Measurements from ENCODE around the gene PMPCA.

PMPCA gene

GRCh38 chr9:136455043-136456002 is 44.9 kb downstream of the PMPCA start:
- DNase-seq (ENCODE audit: extremely low read depth, low read depth), result no peak
- TF ChIP-seq, protein P1, sequence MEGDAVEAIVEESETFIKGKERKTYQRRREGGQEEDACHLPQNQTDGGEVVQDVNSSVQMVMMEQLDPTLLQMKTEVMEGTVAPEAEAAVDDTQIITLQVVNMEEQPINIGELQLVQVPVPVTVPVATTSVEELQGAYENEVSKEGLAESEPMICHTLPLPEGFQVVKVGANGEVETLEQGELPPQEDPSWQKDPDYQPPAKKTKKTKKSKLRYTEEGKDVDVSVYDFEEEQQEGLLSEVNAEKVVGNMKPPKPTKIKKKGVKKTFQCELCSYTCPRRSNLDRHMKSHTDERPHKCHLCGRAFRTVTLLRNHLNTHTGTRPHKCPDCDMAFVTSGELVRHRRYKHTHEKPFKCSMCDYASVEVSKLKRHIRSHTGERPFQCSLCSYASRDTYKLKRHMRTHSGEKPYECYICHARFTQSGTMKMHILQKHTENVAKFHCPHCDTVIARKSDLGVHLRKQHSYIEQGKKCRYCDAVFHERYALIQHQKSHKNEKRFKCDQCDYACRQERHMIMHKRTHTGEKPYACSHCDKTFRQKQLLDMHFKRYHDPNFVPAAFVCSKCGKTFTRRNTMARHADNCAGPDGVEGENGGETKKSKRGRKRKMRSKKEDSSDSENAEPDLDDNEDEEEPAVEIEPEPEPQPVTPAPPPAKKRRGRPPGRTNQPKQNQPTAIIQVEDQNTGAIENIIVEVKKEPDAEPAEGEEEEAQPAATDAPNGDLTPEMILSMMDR (IDR thresholded peaks at IDR 0.05; ENCODE audit: low read depth, low read length), result no peak

DNA sequence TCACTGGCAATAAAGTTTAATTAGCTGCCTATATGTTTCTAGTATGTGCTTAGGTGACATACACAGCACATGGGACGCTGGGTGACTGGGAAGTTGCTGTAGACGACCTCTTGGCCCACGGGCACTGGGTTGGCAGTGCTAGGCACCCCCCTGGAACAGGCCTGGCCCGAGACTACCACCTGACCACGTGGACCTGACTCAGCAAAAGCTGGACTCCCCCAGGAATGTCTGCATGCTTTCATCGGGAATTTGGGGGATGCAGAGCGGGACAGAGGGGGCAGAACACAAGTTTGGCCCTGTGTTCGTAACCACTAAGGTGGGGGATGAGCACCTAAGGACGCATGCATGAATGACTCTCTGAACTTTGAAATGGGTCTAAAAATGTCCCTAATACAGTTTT is 45.8 kb downstream of the PMPCA start:
- no peak for DNase-seq (ENCODE audit: extremely low read depth, low read depth)
- TF ChIP-seq, protein P1 (IDR thresholded peaks at IDR 0.05; ENCODE audit: low read depth, low read length), result no peak

DNA sequence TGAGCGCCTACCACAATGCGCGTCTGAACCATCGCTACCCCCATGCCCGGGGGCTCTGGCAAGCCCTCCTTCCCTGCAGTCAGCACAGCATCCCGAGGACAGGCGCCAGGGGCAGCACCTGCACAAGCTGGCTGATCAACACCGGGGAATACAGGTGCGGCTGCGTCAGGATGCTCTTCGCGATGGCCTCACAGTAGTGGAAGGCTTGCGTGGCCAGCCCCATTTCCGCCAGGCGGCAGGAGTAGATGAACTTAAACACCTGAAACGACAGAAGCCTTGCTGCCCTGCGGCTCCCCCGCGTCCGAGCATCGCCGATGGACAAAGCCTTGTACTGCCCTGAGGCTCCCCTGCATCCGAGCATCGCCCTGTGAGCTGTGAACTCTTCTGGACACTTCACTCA is 46.9 kb downstream of the PMPCA start:
- TF ChIP-seq, protein P1 (IDR thresholded peaks at IDR 0.05; ENCODE audit: low read depth, low read length), result no peak
- DNase-seq (ENCODE audit: extremely low read depth, low read depth), result no peak

GRCh38 chr9:136459425-136459824 is 49.0 kb downstream of the PMPCA start:
- TF ChIP-seq, protein P1 (IDR thresholded peaks at IDR 0.05; ENCODE audit: low read depth, low read length), result no peak
- DNase-seq (ENCODE audit: extremely low read depth, low read depth), result no peak

DNA sequence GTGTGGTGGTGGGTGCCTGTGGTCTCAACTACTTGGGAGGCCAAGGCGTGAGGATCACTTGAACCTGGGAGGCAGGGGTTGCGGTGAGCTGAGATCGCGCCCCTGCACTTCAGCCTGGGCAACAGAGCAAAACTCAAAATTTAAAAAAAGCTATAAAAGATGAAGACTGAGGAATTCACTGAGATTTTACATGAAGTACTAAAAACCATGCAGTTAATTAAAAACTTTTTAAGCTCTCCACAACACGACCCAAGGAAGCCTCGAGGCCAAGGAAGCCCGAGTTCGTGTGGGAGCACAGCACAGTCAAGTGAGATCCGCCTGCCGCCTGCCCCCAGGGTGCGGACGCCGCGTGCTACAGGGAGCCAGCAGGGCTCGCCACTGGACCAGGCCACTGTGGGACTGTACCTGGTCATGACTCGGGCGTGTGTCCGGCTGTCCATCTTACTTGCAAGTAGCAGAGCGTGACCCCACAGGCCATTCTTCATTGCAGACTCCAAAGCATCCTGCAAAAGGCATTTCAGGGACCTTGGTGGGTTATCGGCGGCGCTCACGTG is 50.4 kb downstream of the PMPCA start:
- TF ChIP-seq, protein P1 (IDR thresholded peaks at IDR 0.05; ENCODE audit: low read depth, low read length), result no peak
- no peak for DNase-seq (ENCODE audit: extremely low read depth, low read depth)

GRCh38 chr9:136462664-136463063 is 52.2 kb downstream of the PMPCA start:
- DNase-seq (ENCODE audit: extremely low read depth, low read depth), result no peak
- TF ChIP-seq, protein P1 (IDR thresholded peaks at IDR 0.05; ENCODE audit: low read depth, low read length), result no peak

DNA sequence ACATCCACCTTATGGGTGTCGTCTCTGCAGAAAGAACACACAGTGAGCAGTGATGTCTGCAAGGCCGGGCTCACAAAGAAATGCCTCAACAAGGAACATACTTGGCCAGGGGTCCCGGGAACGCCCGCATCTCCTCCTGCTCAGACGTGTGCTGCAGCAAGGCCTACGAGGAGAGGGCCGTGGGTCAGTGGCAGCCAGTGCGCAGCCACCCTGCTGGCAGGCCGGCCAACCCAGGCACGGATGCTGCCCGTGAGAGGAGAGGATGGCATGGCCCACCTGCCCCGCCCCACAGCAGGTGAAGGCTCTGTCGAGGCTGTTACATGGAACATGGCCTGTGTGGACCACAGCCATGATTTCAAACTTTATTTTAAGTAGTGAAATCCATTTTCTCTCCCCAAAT is 53.1 kb downstream of the PMPCA start:
- TF ChIP-seq, protein P1 (IDR thresholded peaks at IDR 0.05; ENCODE audit: low read depth, low read length), result no peak
- no peak for DNase-seq (ENCODE audit: extremely low read depth, low read depth)
